WTC11 (cell line): ENCODE measurements around the gene SERPINB8. TPM values are rescaled to one million over a fixed set of nuclear protein-coding genes. Genes with fewer than 3 reads are reported as not detected.

Experiments used
- ATAC-seq: fragments of 200-7000 bp; cut with Tn5 transposase; 2 replicates; pipeline ENCODE4 v1.10.0; 2021; ENCODE audit warnings: mild to moderate bottlenecking, moderate library complexity
- CTCF ChIA-PET: fragments of 300-600 bp; sonication (Branson Sonifier 250); formaldehyde crosslinking; loops from one replicate; lab custom pipeline; 2021; ENCODE audit warnings: antibody characterized with exemption; lab: Charles Lee
- POLR2A ChIA-PET: fragments of 350-600 bp; sonication (Branson Sonifier 250); formaldehyde crosslinking; loops from one replicate; lab custom pipeline; 2021; ENCODE audit warnings: antibody characterized with exemption; lab: Charles Lee
- DNase-seq: peaks from one replicate; pipeline ENCODE4 v3.0.0; 2021; ENCODE audit warnings: low spot score
- H3K27ac Mint-ChIP-seq: 2 replicates; pipeline ENCODE4 v1.8.0; 2021; ENCODE audit warnings: mixed read lengths
- H3K27me3 Mint-ChIP-seq: 2 replicates; pipeline ENCODE4 v1.8.0; 2021; ENCODE audit warnings: low read depth, mild to moderate bottlenecking, moderate library complexity, mixed read lengths
- H3K36me3 Mint-ChIP-seq: 2 replicates; pipeline ENCODE4 v1.8.0; 2021; ENCODE audit warnings: mixed read lengths
- H3K4me1 Mint-ChIP-seq: 2 replicates; pipeline ENCODE4 v1.8.0; 2022; ENCODE audit warnings: mixed read lengths
- H3K4me3 Mint-ChIP-seq: 2 replicates; pipeline ENCODE4 v1.8.0; 2021; ENCODE audit warnings: mild to moderate bottlenecking, moderate library complexity, mixed read lengths
- H3K9me3 Mint-ChIP-seq: 2 replicates; pipeline ENCODE4 v1.8.0; 2021; ENCODE audit warnings: mixed read lengths
- MYBL2 ChIP-seq: sonication (generic); formaldehyde crosslinking; IDR thresholded peaks from 2 replicates; pipeline ENCODE4 v1.8.1; 2023; ENCODE audit warnings: mild to moderate bottlenecking, moderate library complexity, missing genetic modification reagents
- NFATC4 ChIP-seq: fragments of 250-450 bp; sonication (Bioruptor Pico); IDR thresholded peaks from 2 replicates; pipeline ENCODE4 v1.9.0; 2021; ENCODE audit warnings: mild to moderate bottlenecking
- ZNF396 ChIP-seq: fragments of 250-450 bp; sonication (Bioruptor Pico); IDR thresholded peaks from 2 replicates; pipeline ENCODE4 v1.8.0; 2021; ENCODE audit warnings: mild to moderate bottlenecking, moderate library complexity, borderline replicate concordance
- total RNA-seq: library from RNA; stranded (reverse); gene quantifications from 3 replicates; pipeline ENCODE4 v1.2.3, GENCODE V29; 2021
- TF ChIP-seq, protein P1 (sequence below): fragments of 250-450 bp; sonication (Bioruptor Pico); IDR thresholded peaks from 2 replicates; pipeline ENCODE4 v1.9.0; 2021; ENCODE audit warnings: mild to moderate bottlenecking
- TF ChIP-seq, protein P2 (sequence below): sonication (generic); formaldehyde crosslinking; IDR thresholded peaks from 2 replicates; pipeline ENCODE4 v1.8.0; 2022; ENCODE audit warnings: mild to moderate bottlenecking, missing genetic modification reagents
- TF ChIP-seq, protein P3 (sequence below): sonication (generic); formaldehyde crosslinking; IDR thresholded peaks from 2 replicates; pipeline ENCODE4 v1.8.0; 2023; ENCODE audit warnings: missing genetic modification reagents
- TF ChIP-seq, protein P4 (sequence below): fragments of 200-600 bp; IDR thresholded peaks from 2 replicates; pipeline ENCODE4 v1.8.0; 2022; ENCODE audit warnings: antibody characterized with exemption
- TF ChIP-seq, protein P5 (sequence below): sonication (generic); formaldehyde crosslinking; IDR thresholded peaks from 2 replicates; pipeline ENCODE4 v1.8.1; 2022; ENCODE audit warnings: low read depth, mild to moderate bottlenecking, moderate library complexity, missing genetic modification reagents, borderline replicate concordance
- TF ChIP-seq, protein P6 (sequence below): fragments of 250-450 bp; sonication (Bioruptor Pico); IDR thresholded peaks from 2 replicates; pipeline ENCODE4 v2.1.2; 2022; ENCODE audit warnings: mild to moderate bottlenecking, moderate library complexity
- TF ChIP-seq, protein P7 (sequence below): sonication (generic); formaldehyde crosslinking; IDR thresholded peaks from 2 replicates; pipeline ENCODE4 v1.8.1; 2023; ENCODE audit warnings: mild to moderate bottlenecking, missing genetic modification reagents, moderate library complexity

SERPINB8 gene
- total RNA-seq, 1 experiment from 2014 or later: 0.46 TPM

DNA sequence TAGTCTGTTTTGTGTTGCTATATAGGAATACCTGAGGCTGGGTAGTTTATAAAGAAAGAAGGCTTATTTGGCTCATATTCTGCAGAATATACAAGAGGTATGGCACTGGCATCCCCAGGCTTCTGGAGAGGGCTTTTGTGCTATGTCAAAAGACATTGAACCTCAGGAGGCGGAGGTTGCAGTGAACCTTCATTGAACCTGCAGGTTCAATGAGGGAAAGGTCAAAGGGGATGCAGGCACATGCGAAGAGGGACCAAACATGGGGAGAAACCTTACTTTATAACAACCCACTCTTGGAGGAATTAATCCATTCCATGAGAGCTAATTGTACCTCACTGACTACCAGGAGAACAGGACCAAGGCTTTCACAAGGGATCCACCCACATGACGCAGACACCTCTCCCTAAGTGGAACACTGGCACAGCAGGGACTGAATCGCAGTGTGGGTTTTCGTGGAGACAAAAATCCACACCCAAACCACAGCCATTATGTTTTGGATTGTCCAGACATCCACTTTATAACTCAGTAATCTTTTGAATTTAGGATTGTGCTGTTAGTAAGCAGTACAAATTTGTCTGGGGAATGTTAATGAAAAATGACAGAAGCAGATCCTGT is 4.1 kb upstream of the SERPINB8 start (continued):
- TF ChIP-seq, protein P1, sequence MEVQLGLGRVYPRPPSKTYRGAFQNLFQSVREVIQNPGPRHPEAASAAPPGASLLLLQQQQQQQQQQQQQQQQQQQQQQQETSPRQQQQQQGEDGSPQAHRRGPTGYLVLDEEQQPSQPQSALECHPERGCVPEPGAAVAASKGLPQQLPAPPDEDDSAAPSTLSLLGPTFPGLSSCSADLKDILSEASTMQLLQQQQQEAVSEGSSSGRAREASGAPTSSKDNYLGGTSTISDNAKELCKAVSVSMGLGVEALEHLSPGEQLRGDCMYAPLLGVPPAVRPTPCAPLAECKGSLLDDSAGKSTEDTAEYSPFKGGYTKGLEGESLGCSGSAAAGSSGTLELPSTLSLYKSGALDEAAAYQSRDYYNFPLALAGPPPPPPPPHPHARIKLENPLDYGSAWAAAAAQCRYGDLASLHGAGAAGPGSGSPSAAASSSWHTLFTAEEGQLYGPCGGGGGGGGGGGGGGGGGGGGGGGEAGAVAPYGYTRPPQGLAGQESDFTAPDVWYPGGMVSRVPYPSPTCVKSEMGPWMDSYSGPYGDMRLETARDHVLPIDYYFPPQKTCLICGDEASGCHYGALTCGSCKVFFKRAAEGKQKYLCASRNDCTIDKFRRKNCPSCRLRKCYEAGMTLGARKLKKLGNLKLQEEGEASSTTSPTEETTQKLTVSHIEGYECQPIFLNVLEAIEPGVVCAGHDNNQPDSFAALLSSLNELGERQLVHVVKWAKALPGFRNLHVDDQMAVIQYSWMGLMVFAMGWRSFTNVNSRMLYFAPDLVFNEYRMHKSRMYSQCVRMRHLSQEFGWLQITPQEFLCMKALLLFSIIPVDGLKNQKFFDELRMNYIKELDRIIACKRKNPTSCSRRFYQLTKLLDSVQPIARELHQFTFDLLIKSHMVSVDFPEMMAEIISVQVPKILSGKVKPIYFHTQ: no peak
- TF ChIP-seq, protein P2, sequence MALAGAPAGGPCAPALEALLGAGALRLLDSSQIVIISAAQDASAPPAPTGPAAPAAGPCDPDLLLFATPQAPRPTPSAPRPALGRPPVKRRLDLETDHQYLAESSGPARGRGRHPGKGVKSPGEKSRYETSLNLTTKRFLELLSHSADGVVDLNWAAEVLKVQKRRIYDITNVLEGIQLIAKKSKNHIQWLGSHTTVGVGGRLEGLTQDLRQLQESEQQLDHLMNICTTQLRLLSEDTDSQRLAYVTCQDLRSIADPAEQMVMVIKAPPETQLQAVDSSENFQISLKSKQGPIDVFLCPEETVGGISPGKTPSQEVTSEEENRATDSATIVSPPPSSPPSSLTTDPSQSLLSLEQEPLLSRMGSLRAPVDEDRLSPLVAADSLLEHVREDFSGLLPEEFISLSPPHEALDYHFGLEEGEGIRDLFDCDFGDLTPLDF (CRISPR knock-in tag): no peak
- TF ChIP-seq, protein P3, sequence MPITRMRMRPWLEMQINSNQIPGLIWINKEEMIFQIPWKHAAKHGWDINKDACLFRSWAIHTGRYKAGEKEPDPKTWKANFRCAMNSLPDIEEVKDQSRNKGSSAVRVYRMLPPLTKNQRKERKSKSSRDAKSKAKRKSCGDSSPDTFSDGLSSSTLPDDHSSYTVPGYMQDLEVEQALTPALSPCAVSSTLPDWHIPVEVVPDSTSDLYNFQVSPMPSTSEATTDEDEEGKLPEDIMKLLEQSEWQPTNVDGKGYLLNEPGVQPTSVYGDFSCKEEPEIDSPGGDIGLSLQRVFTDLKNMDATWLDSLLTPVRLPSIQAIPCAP (CRISPR knock-in tag): no peak
- TF ChIP-seq MYBL2 (CRISPR knock-in tag) (no peak), NFATC4 (CRISPR knock-in tag) (no peak)

DNA sequence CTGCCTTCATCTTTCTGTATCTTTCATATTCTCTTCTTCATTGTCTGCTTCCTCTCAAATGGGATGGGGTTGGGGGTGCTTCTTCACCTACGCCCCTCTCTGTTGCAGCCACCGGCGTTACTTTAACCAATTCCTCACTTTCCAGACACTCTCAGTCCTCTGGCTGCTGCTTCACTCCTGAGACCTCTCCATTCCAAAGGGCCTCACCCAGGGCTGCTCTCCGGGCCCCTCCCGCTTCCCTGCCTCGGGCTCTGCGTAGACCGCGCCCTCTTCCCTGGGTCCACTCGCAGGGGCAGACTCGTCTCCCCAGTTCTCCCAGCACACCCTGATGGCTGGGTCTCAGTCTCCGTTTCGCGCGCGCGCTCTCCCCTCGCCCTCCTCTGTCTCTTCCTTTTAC is 926 bp downstream of the SERPINB8 start:
- Mint-ChIP-seq H3K4me1 (peaks cover 21% of the 10 kb centered on the region), H3K9me3 (no peaks in the 10 kb centered on the region)
- CTCF ChIA-PET: interaction anchor here (1.0 to 2.2 kb wide), 3 partner anchors 10 to 34 kb away, joined by 3 to 10 read pairs (median 5); no protein-coding TSS in a partner anchor
- peak; percentile 73 for ATAC-seq
- TF ChIP-seq MYBL2 (CRISPR knock-in tag): 0 out of 2 replicates have a peak, but pooled peaks have one; percentile 5
- TF ChIP-seq, protein P4, sequence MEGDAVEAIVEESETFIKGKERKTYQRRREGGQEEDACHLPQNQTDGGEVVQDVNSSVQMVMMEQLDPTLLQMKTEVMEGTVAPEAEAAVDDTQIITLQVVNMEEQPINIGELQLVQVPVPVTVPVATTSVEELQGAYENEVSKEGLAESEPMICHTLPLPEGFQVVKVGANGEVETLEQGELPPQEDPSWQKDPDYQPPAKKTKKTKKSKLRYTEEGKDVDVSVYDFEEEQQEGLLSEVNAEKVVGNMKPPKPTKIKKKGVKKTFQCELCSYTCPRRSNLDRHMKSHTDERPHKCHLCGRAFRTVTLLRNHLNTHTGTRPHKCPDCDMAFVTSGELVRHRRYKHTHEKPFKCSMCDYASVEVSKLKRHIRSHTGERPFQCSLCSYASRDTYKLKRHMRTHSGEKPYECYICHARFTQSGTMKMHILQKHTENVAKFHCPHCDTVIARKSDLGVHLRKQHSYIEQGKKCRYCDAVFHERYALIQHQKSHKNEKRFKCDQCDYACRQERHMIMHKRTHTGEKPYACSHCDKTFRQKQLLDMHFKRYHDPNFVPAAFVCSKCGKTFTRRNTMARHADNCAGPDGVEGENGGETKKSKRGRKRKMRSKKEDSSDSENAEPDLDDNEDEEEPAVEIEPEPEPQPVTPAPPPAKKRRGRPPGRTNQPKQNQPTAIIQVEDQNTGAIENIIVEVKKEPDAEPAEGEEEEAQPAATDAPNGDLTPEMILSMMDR: no peak
- TF ChIP-seq, all 79 proteins: peak for 1
- POLR2A ChIA-PET: interaction anchor here (1.0 kb wide), 1 partner anchor 24 kb away, joined by 4 read pairs; no protein-coding TSS in a partner anchor
- peak; percentile 58 for DNase-seq
- H3K27me3 Mint-ChIP-seq: peaks cover 54% of the 10 kb centered on the region
- H3K36me3 Mint-ChIP-seq: no peaks in the 10 kb centered on the region
- H3K27ac Mint-ChIP-seq: peak overlapping the region; percentile 97
- H3K4me3 Mint-ChIP-seq: peak overlapping the region; percentile 90

DNA sequence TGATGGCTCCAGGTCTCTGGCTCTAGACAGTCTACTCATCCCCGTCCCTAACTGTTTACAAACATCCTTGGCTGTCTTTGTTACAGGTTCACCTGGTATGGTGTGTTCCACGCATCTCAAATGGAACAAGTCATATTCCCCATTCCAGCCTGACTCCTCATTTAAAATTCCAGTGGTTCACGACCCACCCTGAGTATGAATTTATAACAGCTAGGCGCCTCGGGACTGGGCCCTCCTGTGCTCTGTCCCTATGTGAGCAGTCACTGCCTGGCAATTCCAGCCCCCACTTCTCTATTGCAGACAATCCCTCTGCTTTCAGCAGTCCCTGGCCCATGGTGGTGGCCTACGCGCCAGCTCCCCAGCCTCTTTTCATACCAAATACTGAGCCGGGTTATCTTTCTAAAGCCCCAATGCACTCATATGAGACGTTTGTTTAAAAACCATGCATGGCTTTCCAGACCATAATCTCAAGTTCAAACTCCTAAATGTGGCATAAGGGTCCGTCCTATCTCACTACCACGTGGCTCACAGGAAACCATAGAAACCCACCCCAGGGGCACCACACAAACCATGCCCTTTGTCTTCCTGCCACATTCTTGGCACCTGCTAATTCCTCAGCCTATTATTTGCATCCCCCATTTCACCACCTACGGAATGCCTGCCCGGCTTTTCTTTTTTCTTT is 1.6 kb downstream of the SERPINB8 start:
- H3K36me3 Mint-ChIP-seq: no peaks in the 10 kb centered on the region
- peaks cover 56% of the 10 kb centered on the region for H3K27me3 Mint-ChIP-seq
- DNase-seq (no peak), ATAC-seq (no peak; the same call in 1 of the 2 replicates)
- peaks cover 21% of the 10 kb centered on the region for H3K4me1 Mint-ChIP-seq
- ChIA-PET CTCF (interaction anchor here (2.2 kb wide), 1 partner anchor 23 kb away, joined by 10 read pairs; no protein-coding TSS in a partner anchor), POLR2A (no interaction called here)
- peak overlapping the region; percentile 97 for H3K27ac Mint-ChIP-seq
- H3K9me3 Mint-ChIP-seq: no peaks in the 10 kb centered on the region
- peak overlapping the region; percentile 90 for H3K4me3 Mint-ChIP-seq
- TF ChIP-seq, protein P5, sequence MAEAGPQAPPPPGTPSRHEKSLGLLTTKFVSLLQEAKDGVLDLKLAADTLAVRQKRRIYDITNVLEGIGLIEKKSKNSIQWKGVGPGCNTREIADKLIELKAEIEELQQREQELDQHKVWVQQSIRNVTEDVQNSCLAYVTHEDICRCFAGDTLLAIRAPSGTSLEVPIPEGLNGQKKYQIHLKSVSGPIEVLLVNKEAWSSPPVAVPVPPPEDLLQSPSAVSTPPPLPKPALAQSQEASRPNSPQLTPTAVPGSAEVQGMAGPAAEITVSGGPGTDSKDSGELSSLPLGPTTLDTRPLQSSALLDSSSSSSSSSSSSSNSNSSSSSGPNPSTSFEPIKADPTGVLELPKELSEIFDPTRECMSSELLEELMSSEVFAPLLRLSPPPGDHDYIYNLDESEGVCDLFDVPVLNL (CRISPR knock-in tag): no peak
- TF ChIP-seq, protein P6, sequence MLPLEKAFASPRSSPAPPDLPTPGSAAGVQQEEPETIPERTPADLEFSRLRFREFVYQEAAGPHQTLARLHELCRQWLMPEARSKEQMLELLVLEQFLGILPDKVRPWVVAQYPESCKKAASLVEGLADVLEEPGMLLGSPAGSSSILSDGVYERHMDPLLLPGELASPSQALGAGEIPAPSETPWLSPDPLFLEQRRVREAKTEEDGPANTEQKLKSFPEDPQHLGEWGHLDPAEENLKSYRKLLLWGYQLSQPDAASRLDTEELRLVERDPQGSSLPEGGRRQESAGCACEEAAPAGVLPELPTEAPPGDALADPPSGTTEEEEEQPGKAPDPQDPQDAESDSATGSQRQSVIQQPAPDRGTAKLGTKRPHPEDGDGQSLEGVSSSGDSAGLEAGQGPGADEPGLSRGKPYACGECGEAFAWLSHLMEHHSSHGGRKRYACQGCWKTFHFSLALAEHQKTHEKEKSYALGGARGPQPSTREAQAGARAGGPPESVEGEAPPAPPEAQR: no peak
- TF ChIP-seq MYBL2 (CRISPR knock-in tag) (no peak), ZNF396 (no peak)
- TF ChIP-seq, protein P2 (CRISPR knock-in tag): no peak
- TF ChIP-seq, protein P4: no peak
- TF ChIP-seq, protein P7, sequence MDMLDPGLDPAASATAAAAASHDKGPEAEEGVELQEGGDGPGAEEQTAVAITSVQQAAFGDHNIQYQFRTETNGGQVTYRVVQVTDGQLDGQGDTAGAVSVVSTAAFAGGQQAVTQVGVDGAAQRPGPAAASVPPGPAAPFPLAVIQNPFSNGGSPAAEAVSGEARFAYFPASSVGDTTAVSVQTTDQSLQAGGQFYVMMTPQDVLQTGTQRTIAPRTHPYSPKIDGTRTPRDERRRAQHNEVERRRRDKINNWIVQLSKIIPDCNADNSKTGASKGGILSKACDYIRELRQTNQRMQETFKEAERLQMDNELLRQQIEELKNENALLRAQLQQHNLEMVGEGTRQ (CRISPR knock-in tag): no peak
